Chondrocyte (in vitro differentiated cells): ENCODE results near the gene MAPK10. TPM values are rescaled to one million over a fixed set of nuclear protein-coding genes. Genes with fewer than 3 reads are reported as not detected.
"Not testable (repeated sequence)": the region's sequence is repeated elsewhere in the genome, so short reads cannot be mapped to it uniquely, and the experiment has no call there.

Source experiments
- DNase-seq: peaks from one replicate; pipeline ENCODE4 v3.0.0; 2021; ENCODE audit warnings: mixed read lengths, low spot score
- H3K27ac Mint-ChIP-seq: one replicate; pipeline ENCODE4 v1.8.0; 2021; ENCODE audit warnings: mild to moderate bottlenecking, moderate library complexity, mixed read lengths; ENCODE audit not compliant: unreplicated experiment
- H3K27me3 Mint-ChIP-seq: 2 replicates; pipeline ENCODE4 v1.8.0; 2021; ENCODE audit warnings: low read depth, mixed read lengths
- H3K36me3 Mint-ChIP-seq: 2 replicates; pipeline ENCODE4 v1.8.0; 2021; ENCODE audit warnings: low read depth, mixed read lengths
- H3K4me1 Mint-ChIP-seq: 2 replicates; pipeline ENCODE4 v1.8.0; 2021; ENCODE audit warnings: low read depth, mild to moderate bottlenecking, mixed read lengths
- H3K4me3 Mint-ChIP-seq: one replicate; pipeline ENCODE4 v1.8.0; 2021; ENCODE audit warnings: mild to moderate bottlenecking, moderate library complexity, mixed read lengths; ENCODE audit not compliant: unreplicated experiment
- H3K9me3 Mint-ChIP-seq: 2 replicates; pipeline ENCODE4 v1.8.0; 2021; ENCODE audit warnings: low read depth, mixed read lengths
- total RNA-seq: library from RNA; stranded (reverse); gene quantifications from 3 replicates; pipeline ENCODE4 v1.2.1, GENCODE V29; 2021
- TF ChIP-seq, protein P1 (sequence below): fragments of 200-600 bp; sonication (generic); IDR thresholded peaks from 2 replicates; pipeline ENCODE4 v1.5.0; 2021; ENCODE audit warnings: antibody characterized with exemption, mild to moderate bottlenecking, moderate library complexity

Gene MAPK10
- total RNA-seq, 1 donor from 2014 or later: 14.1 TPM

DNA sequence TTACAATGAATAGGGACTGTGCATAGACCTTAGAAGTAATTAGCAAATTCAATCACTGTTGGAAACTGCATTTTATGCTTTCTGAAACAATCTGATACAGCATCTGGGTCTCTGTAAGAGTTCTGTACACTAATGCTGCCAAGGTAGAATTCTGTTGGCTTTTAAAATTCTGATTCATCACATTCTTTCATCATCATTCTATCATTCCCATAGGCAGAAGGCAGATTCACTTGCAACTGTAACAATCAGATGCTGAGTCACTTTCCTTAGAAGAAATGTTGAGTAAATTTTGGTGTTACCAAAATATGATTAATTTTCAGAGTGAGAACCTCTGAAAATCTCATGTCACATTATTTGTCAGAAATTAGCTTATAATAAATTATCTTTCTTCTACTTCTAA, 267.2 kb downstream of the MAPK10 start:
- H3K9me3 Mint-ChIP-seq: no peaks in the 10 kb centered on the region
- H3K27me3 Mint-ChIP-seq: no peaks in the 10 kb centered on the region
- TF ChIP-seq, protein P1, sequence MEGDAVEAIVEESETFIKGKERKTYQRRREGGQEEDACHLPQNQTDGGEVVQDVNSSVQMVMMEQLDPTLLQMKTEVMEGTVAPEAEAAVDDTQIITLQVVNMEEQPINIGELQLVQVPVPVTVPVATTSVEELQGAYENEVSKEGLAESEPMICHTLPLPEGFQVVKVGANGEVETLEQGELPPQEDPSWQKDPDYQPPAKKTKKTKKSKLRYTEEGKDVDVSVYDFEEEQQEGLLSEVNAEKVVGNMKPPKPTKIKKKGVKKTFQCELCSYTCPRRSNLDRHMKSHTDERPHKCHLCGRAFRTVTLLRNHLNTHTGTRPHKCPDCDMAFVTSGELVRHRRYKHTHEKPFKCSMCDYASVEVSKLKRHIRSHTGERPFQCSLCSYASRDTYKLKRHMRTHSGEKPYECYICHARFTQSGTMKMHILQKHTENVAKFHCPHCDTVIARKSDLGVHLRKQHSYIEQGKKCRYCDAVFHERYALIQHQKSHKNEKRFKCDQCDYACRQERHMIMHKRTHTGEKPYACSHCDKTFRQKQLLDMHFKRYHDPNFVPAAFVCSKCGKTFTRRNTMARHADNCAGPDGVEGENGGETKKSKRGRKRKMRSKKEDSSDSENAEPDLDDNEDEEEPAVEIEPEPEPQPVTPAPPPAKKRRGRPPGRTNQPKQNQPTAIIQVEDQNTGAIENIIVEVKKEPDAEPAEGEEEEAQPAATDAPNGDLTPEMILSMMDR: no peak
- no peak overlapping the region for H3K4me3 Mint-ChIP-seq
- no peaks in the 10 kb centered on the region for H3K36me3 Mint-ChIP-seq
- peaks cover 7% of the 10 kb centered on the region for H3K4me1 Mint-ChIP-seq
- H3K27ac Mint-ChIP-seq: no peak overlapping the region
- DNase-seq: no peak

- Mint-ChIP-seq H3K27ac (no peak overlapping the region), H3K4me3 (no peak overlapping the region), H3K9me3 (no peaks in the 10 kb centered on the region), H3K4me1 (peaks cover 7% of the 10 kb centered on the region), H3K27me3 (no peaks in the 10 kb centered on the region), H3K36me3 (no peaks in the 10 kb centered on the region)
- no peak for DNase-seq
- TF ChIP-seq, protein P1: no peak
Observed at GRCh38 chr4:86091201-86091600, 268.7 kb downstream of the MAPK10 start.

DNA sequence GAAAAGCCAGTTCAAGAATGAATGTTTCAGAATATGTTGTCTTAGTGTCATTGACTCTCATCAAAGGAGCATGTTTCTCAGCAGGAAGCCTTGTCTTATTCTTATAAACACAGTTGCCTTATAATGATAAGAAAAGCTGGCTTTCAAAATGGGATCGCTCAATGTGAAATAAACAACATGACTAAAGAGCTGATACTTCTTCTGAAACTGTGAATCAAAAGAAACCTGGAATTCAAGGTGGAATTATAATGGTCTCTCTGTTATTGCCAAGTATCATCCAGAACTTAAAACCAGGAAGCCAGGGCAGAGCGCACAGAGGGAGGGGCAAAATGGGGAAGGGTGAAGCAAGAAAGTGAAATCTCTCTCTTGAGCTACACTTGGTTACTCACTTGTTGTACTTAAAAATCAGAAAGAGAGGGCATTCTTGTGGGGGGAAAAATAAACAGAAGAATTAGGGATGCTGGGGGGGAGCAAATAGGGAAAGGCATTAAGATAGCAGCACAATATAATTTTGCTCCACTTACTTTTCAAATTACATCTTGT, 270.0 kb downstream of the MAPK10 start:
- Mint-ChIP-seq H3K4me1 (peaks cover 13% of the 10 kb centered on the region), H3K27me3 (no peaks in the 10 kb centered on the region), H3K27ac (no peak overlapping the region), H3K4me3 (no peak overlapping the region), H3K9me3 (no peaks in the 10 kb centered on the region), H3K36me3 (no peaks in the 10 kb centered on the region)
- TF ChIP-seq, protein P1: no peak
- no peak for DNase-seq

DNA sequence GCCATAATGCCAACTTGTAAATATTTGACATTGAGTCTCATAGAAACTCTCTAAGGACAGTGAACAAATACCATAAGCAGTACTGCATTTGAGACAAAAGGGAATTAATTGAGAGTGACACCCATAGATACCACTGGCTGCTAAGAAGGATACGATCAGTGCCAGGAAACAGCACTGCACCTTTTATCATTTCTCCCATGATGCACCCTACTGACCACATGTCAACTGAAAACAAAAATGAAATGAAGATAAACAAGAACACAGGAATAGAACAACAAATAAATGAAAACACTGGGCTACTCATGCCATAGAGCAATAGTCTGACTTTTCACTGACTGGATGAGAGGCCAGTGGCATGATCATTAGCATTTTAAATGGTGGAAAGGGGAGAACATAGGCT, 270.8 kb downstream of the MAPK10 start:
- Mint-ChIP-seq H3K4me3 (no peak overlapping the region), H3K27ac (no peak overlapping the region), H3K9me3 (no peaks in the 10 kb centered on the region), H3K4me1 (peaks cover 13% of the 10 kb centered on the region), H3K27me3 (no peaks in the 10 kb centered on the region), H3K36me3 (no peaks in the 10 kb centered on the region)
- TF ChIP-seq, protein P1: no peak
- no peak for DNase-seq

GRCh38 chr4:86075796-86076195, 284.1 kb downstream of the MAPK10 start:
- not testable (repeated sequence) for H3K4me3 Mint-ChIP-seq, H3K9me3 Mint-ChIP-seq, H3K4me1 Mint-ChIP-seq, DNase-seq, H3K27ac Mint-ChIP-seq, H3K27me3 Mint-ChIP-seq, H3K36me3 Mint-ChIP-seq

DNA sequence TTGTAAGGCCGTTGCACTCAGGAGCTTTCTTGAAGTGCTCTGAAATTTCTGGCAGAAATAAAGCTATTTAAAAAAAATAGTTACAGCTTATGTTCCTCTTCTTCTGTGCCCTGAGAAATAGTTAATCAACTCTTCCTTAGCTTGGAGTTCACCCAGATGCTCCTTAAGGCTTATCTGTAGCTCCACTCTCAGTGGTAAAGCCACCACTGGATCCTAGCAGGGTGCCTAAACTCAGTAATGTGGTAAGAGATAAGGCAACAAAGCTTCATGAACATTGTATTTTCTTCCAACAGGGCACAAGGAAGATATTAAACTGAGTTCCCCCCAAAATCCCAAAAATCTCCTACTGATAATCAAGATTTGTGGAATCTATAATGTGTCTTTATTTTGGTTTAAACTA, 299.5 kb downstream of the MAPK10 start:
- H3K9me3 Mint-ChIP-seq: no peaks in the 10 kb centered on the region
- TF ChIP-seq, protein P1: no peak
- H3K27me3 Mint-ChIP-seq: no peaks in the 10 kb centered on the region
- H3K4me3 Mint-ChIP-seq: no peak overlapping the region
- H3K36me3 Mint-ChIP-seq: peaks cover 2% of the 10 kb centered on the region
- no peaks in the 10 kb centered on the region for H3K4me1 Mint-ChIP-seq
- no peak overlapping the region for H3K27ac Mint-ChIP-seq
- DNase-seq: no peak
